ENCODE measurements around the gene PLK3.
A peak's percentile ranks its signal among the peaks of the same experiment; 100 is the strongest.
"Not testable (repeated sequence)": the region's sequence is repeated elsewhere in the genome, so short reads cannot be mapped to it uniquely, and the experiment has no call there.

PLK3 gene

DNA sequence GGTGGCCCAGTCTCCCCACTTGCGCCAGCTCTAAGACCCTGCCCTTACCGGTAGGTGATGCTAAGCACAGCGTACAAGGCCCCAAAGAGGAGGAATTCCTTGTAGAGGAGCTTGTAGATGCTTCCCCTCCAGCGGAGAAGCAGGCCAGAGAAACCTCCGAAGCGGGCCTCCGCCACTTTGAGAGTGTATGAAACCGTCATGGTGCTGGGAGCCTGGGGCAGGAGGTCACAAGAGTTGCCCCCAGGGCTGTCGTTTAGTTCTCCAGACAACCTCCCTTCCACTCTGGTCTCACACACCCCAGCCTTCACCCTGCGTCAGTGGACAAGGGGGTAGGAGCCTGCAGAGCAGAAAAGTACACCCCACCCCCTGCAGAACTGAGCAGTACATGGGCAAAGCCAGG lies 12.7 kb upstream of the PLK3 start:
- no peak for DNase-seq (ENCODE audit: low read depth, low spot score)

DNA sequence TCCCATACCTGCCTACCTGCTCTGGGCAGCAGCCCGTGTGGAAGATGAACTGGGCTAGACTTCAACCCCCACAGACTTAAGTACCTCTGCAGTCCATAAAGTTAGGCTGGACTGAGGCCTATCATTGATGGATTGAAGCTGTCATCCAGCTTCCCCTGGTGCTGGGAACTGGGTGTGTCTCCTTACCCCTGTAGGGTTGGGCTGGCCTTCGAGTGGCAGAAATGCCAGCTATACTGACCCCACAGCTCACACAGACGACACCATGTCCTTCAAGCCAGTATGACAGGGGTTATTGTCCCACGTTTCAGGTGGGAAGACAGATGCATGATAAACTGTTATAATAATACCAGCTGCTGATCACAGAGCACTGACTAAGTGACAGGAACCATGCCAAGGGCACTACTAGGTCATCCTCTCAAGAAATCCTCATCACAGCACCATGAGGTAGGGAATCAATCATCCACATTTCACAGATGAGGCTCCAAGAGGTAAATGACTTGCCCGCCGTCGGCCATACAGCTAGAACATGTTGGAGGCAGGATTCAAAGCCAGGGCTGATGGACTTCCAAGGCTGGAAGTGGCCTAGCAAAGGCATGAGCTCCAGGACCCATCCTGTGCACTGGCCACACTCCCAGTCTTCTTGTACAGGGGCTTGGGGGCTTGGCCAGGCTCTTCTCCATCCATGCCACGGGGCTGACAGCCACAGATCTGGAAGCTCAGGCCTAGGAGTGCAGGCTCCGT lies 11.9 kb upstream of the PLK3 start, which contains the start of gene BEST4:
Gene BEST4, minus strand, starts transcription at position 51 of the 741 bp plus-strand sequence. CDS start 465 bp downstream, outside the sequence.
- no peak for DNase-seq (ENCODE audit: low read depth, low spot score)

DNA sequence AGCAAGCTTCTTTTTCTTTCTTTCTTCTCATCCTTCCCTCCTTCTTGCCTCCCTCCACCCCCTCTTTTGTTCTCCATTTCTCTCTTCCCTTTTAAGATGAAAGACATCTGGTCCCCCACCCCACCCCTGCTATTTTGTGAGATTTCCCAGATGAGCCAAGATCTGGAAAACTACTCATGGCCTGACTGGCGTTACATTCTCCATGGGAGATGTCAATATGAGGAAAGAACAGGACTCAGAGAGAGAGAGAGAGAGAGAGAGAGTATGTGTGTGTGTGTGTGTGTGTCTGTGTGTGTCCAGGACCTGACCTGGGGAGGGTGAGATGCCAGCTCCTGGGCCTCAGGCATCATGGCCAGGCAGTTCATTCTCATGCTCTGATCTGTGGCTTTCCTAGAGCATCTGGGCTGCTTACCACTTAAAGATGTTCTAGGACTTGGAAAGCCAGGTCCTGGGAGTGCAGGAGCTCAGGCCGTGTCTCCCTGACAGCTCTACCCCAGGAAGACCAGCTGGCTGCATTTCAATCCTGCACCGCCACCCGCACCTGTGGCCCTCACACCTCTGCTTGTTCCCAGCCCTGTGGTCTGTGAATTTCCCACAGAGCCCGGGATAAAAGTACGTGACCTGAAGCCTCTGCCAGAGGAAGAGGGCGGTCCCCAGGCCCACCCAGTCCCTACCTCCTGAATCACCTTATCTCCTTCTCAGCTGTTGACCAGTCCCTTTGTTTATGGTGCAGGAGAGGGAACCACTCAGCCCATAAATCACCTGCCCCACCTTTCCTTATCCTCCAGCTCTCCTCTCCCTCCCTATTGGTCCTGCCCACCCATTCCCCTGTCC lies 9.0 kb upstream of the PLK3 start:
- no peak for DNase-seq (ENCODE audit: low read depth, low spot score)

DNA sequence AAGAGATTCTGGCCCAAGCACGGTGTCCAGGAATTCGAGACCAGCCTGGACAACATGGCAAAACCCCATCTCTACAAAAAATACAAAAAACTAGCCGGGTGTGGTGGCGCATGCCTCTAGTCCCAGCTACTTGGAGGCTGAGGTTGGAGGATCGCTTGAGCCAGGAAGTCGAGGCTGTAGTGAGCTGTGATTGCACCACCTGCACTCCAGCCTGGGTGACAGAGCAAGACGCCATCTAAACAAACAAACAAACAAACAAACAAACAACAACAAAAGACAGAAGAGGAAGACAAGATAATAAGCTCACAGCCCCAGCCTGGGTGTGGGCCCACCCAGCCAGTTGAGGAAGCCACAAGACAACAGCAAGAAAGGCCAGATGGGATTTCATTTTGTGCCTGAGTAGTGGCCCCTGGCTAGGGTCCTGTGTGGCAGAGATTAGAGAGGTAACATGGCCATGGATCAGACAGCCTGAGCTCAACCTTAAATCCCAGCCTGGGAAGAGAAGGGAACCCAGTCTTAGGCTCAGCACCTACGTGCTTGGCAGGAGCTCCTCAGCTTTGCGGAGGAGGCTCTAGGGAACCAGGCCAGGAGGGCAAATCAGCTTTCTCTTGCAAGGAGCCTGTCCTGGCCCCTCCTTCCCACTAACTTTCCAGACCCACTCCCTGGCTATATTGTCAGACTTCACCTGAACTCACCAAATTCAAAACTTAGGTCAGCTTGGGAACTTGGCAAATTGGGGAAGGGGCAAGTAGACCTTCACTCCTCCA lies 7.3 kb upstream of the PLK3 start:
- DNase-seq (ENCODE audit: low read depth, low spot score) = no peak

DNA sequence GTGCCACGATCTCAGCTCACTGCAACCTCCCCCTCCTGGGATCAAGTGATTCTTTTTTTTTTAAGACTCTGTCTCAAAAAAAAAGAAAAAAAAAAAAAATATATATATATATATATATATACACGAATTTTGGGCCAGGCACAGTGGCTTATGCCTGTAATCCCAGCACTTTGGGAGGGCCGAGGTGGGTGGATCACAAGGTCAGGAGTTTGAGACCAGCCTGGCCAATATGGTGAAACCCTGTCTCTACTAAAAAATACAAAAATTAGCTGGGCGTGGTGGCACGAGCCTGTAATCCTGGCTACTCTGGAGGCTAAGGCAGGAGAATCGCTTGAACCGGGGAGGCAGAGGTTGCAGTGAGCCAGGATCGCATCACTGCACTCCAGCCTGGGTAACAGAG lies 2.3 kb upstream of the PLK3 start:
- not testable (repeated sequence) for DNase-seq (ENCODE audit: low read depth, low spot score)

DNA sequence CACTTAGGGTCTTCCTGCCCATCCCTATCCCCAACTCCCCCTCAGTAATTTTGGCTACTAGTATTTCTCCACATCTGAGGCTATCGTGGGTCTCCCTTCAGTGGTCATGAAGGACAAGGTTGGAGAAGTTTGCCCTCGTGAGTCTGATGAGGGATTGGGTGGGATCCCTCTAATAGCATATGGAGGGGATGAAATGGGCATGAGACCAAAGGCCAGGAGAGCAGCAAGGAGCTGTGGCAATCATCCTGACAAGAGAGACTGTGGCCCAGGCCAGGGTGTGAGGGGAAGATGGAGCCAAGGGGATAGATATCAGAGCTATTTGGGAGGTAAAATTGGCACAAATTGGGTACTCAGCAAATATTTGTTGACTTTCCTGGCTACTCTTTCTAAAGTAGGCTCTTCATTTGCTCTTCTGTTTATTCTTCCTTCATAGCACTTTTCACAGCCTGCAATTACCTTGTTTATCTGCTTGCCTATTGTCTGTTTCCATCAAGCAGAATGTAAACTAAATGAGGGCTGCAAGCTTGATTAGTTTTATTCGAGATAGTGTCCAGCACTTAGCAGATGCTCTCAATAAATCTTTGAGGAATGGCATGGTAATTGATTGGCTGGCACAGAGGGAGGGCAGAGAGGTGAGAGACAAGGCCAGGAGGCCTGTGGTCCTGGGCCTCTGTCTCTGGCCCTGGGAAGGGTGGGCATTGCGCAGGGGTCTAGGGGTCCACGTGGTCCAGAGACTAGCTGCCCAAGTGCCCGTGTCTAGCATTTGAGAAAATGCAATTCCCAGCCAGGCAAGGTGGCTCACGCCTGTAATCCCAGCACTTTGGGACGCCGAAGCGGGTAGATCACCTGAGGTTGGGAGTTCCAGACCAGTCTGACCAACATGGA lies 1.5 kb upstream of the PLK3 start:
- no peak for DNase-seq (ENCODE audit: low read depth, low spot score)

DNA sequence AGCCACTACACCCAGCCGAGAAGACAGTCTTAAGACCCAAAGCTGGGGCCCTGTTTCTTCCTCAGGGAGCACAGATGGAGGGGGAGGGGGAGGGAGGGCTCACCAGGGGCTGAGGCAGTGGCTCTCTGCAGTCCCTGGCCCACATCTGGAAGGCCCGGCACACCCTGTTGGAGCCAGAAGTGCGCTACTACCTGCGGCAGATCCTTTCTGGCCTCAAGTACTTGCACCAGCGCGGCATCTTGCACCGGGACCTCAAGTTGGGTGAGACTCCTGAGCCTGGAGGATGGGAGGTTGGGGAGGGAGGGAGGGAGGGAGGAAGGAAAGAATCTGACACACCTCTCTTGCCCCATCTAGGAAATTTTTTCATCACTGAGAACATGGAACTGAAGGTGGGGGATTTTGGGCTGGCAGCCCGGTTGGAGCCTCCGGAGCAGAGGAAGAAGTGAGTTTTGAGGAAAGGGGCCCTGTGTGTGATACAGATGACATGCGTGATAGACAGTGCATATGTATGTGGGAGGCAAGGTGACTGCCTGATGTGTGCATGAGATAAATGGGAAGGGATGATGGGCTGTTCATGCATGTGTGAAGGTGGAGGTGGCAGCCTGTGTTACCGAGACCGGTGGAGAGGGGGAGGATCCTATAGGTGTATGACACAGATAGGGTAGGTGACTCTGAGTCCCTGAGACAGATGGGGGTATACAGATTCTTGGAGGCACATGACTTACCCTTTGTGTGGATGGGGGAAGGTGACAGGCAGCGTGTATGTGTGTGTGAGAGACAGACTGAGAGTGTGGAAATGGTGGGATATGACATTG lies 1.5 kb downstream of the PLK3 start:
- DNase-seq (ENCODE audit: low read depth, low spot score) = no peak

DNA sequence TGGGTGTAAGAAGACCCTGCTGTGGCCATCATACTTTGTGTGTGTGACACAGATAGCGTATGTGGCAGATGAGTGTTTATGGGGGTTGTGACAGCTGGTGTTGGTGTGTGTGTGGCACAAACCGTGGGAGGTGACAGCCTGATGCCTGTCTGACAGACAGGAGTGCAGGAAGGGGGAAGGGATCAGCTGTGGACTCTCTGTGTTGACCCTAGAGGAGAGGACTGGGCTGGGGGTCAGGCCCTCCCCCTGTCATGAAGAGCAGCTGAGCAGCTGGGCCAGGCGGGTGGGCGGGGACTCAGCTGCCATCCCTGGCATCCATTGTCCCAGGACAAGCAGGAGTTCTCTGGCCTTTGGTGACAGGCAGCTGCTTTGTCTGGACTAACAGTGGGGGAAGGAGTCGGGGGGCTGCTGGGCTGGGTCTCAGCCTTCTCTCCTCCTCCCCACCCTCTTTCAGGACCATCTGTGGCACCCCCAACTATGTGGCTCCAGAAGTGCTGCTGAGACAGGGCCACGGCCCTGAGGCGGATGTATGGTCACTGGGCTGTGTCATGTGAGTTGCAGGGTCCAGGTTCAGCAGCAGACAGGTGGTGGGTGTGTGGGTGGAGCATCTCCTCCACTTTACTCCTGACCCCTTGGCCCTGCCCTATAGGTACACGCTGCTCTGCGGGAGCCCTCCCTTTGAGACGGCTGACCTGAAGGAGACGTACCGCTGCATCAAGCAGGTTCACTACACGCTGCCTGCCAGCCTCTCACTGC lies 2.3 kb downstream of the PLK3 start:
- no peak for DNase-seq (ENCODE audit: low read depth, low spot score)

DNA sequence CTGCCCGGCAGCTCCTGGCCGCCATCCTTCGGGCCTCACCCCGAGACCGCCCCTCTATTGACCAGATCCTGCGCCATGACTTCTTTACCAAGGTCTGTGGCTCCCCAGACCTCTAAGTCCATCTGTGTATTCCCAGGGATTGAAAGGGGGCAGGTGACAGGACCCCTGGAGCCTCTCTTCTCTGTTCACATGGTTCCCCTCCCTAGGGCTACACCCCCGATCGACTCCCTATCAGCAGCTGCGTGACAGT lies 2.8 kb downstream of the PLK3 start:
- DNase-seq (ENCODE audit: low read depth, low spot score) = no peak

DNA sequence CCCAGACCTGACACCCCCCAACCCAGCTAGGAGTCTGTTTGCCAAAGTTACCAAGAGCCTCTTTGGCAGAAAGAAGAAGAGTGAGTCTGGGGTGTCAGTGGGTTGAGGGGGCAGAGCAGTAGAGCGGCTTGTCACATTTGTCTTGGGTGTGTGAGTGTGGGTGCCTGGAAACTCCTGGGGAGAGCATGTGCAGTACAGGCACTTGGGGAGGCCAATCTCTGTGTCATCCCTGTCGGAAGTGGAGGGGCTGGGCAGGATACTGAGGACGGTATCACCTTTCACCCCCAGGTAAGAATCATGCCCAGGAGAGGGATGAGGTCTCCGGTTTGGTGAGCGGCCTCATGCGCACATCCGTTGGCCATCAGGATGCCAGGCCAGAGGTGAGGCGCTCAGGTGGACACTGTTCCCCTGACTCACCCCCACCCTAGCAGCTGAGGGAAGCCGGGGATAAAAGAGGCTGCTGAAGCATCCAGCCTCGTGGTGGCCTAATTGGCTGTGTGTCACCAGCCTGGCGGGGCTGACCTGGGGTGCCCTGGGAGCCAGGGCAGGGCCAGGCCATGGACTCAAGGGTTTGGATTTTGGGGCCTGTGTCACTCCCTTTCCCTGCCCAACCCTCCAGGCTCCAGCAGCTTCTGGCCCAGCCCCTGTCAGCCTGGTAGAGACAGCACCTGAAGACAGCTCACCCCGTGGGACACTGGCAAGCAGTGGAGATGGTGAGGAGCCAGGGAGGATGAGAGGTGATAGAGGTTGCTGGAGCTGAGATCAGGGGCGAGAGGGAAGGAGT lies 3.3 kb downstream of the PLK3 start:
- DNase-seq (ENCODE audit: low read depth, low spot score) = no peak

DNA sequence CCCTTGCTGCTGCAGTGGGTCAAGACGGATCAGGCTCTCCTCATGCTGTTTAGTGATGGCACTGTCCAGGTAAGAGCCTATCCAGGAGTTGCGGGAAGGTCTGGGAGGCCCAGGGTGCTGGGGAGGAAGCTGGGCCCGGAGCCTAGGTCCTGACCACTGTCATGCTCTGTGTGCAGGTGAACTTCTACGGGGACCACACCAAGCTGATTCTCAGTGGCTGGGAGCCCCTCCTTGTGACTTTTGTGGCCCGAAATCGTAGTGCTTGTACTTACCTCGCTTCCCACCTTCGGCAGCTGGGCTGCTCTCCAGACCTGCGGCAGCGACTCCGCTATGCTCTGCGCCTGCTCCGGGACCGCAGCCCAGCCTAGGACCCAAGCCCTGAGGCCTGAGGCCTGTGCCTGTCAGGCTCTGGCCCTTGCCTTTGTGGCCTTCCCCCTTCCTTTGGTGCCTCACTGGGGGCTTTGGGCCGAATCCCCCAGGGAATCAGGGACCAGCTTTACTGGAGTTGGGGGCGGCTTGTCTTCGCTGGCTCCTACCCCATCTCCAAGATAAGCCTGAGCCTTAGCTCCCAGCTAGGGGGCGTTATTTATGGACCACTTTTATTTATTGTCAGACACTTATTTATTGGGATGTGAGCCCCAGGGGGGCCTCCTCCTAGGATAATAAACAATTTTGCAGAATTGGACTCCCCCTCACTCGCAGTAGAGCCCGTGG lies 5.3 kb downstream of the PLK3 start:
- DNase-seq (ENCODE audit: low read depth, low spot score) = no peak

DNA sequence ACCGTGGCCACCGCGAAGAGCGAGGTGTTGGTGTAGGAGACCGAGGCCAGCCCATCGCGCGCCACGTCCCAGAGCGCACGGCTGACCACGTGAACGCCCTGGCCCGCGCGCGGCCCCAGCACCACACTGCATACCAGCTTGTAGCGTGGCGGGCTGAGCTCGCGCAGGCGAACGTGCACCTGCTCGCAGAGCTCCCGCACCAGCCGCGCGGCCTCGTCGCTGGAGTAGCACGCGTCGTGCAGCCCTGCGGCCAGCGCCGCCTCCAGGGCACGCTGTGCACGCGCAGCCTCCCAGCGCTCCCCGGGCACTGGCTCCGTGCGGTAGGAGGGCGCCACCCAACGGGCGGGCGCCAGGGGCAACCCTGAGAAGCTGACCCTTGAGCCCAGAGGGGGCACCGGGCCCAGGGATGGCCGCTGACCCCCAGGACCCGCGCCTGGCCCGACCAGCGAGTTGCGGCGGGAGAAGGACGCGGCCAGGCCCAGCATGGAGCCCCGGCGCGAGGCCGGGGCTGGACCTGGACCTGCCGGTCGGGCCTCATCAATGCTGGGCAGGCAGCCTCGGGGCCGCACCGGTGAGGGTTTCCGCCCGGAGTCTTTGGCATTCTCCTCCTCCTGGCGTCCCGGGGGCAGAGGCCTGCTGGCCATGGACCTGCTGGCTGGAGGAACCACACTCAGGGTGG lies 6.0 kb downstream of the PLK3 start:
- no peak for DNase-seq (ENCODE audit: low read depth, low spot score)

DNA sequence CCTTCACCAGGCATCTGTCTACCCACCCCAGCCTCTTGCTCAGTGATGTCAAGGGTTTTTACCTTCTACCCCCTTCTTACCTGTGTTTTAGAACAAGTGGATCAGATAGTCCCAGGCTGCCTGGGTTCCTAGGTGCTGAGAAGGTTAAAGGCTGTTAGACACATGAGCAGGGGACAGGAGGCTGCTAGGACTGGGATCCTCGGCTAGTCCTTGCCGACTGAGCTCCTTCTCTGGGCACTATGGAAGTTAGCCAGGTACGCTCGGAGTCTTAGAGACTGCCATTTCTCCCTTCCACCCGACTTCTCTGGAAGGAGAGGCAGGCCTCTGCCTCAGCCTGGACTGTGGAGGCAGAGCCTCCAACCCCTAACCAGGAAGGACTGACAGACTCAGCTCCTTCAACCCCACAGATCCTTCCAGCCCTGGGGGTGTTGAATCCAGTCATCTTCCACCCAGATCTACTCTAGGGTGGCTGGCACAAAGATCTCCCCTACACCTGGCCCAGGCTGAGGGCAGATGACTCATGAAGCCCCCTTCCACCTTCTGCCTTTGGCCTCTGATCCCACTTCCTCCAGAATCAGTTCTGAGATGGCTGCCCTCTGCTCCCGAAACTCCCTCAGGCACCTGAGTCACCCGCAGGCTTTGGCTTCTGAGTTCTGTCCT lies 6.7 kb downstream of the PLK3 start, which contains the start of gene DYNLT4:
Gene DYNLT4, minus strand, starts transcription at position 648 of the 660 bp plus-strand sequence. CDS start 683 bp downstream, outside the sequence.
- no peak for DNase-seq (ENCODE audit: low read depth, low spot score)

DNA sequence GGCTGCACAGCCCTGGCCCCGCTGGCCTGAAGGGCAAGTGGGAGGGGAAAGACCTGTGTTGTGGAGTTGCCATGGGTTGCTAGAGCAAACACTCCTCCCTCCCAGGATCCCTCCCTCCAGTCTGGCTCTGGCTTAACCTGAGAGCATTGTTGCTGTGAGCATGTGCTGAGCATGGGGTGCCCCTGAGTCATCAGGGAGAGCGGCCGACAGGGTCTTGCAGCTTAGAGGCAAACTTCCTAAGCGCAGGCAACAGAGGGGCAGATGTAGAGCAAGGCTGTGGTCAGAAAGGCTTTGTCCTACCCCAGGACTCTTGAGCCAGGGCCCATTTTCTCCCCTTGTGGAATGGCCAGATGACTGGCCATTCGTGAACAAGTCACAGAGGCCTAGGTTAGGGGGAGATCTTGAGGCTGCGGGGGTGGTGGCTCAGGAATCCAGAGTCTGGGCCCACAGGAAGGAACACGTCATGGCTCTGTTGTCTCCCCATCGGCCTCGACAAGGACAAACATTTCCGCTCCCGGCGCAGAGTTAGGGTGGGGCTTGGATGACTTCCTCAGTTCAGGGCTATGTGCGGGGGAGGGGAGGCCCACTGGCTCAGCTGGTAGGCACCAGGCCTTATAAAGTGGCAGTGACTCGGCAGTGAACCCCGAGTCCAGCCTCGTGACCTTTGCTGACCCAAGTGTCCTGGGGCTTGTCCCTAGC lies 7.3 kb downstream of the PLK3 start:
- peak; percentile 67 for DNase-seq (ENCODE audit: low read depth, low spot score)

DNA sequence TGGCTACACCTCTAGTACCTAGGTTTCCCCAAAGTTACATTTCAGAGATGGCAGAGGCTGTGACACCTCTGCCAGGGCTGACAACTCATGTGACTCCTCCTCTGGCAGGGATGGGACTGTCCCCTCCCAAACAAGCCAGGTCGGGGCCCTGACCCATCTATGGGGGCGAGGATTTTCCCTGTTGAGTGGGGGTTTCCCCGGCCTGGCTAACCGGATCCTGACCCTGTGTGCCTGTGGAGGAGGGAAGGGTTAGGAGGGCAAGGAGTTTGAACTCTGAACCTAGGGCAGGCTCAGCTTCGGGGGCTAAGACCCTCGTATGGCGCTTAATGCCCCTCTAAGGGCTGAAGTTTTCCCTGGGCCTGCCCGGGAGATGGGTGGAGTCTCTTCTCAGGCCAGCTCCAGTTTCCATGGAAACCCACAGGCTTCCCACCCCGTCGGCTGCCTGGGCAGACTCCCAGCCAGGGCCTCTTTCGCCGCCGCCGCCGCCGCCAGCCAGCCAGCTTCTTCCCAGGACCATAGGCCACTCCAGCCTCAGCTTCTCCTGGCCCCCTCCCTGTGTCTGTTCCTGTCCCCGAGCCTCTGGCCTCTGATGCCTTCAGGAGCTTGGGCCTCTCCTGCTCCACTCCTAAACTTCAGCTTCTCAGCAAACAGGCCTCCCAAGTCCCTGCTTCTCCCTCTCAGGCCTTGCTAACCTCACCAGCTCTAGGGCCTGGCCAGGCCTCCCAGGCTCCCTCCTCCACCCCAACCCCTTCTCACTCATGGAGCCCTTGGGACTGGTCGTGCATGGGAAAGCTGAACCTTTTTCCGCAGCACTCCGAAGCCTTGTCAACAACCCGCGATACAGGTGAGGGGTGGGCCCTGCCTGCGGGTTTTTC lies 8.1 kb downstream of the PLK3 start, which contains the start of gene BTBD19:
Gene BTBD19, plus strand, starts transcription at position 461 of the 875 bp plus-strand sequence. Its CDS starts 298 bp downstream, at position 759.
- DNase-seq (ENCODE audit: low read depth, low spot score) = no peak

All from activated CD4-positive, CD25-positive, alpha-beta regulatory T cell treated with anti-CD3 and anti-CD28 coated beads, Interleukin-2, amount 50 U/mL, for 16 hours (primary cell).